Hepatocyte (in vitro differentiated cells): Measurements from ENCODE around the gene MYRIP.

Experiments
- EZH2phosphoT487 ChIP-seq: fragments of 200-600 bp; sonication (generic); IDR thresholded peaks from one replicate; pipeline ENCODE4 v1.6.1; 2018; ENCODE audit warnings: antibody characterized with exemption, mild to moderate bottlenecking, low read depth, moderate library complexity; ENCODE audit not compliant: unreplicated experiment, severe bottlenecking
- TF ChIP-seq, protein P1 (sequence below): fragments of 200-600 bp; sonication (generic); IDR thresholded peaks from 2 replicates; pipeline ENCODE4 v1.5.1; 2016; ENCODE audit warnings: antibody characterized with exemption, mild to moderate bottlenecking; ENCODE audit not compliant: poor library complexity

DNA sequence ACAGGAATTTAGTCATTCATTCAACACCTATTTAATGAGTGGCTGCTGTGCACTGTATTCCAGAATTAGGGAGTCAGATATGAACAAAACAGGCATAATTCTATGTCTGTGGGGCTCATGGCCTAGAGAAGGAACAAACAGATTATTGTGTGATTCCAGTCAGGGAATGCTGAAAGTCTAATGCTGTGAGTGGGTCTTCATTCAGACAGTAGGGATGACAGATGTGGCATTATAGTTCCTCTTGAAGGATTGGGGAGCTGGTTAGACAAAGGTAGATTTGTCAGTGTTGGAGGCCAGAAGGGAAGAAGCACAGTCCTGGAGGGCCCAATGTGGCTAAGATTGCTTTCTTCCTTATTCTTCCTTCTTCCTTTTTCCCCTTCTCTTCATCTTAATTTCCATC, 273.7 kb downstream of the MYRIP start:
- TF ChIP-seq, protein P1, sequence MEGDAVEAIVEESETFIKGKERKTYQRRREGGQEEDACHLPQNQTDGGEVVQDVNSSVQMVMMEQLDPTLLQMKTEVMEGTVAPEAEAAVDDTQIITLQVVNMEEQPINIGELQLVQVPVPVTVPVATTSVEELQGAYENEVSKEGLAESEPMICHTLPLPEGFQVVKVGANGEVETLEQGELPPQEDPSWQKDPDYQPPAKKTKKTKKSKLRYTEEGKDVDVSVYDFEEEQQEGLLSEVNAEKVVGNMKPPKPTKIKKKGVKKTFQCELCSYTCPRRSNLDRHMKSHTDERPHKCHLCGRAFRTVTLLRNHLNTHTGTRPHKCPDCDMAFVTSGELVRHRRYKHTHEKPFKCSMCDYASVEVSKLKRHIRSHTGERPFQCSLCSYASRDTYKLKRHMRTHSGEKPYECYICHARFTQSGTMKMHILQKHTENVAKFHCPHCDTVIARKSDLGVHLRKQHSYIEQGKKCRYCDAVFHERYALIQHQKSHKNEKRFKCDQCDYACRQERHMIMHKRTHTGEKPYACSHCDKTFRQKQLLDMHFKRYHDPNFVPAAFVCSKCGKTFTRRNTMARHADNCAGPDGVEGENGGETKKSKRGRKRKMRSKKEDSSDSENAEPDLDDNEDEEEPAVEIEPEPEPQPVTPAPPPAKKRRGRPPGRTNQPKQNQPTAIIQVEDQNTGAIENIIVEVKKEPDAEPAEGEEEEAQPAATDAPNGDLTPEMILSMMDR, result no peak
- TF ChIP-seq EZH2phosphoT487, result no peak
